ENCODE measurements around the gene SHB.

The SHB gene

DNA sequence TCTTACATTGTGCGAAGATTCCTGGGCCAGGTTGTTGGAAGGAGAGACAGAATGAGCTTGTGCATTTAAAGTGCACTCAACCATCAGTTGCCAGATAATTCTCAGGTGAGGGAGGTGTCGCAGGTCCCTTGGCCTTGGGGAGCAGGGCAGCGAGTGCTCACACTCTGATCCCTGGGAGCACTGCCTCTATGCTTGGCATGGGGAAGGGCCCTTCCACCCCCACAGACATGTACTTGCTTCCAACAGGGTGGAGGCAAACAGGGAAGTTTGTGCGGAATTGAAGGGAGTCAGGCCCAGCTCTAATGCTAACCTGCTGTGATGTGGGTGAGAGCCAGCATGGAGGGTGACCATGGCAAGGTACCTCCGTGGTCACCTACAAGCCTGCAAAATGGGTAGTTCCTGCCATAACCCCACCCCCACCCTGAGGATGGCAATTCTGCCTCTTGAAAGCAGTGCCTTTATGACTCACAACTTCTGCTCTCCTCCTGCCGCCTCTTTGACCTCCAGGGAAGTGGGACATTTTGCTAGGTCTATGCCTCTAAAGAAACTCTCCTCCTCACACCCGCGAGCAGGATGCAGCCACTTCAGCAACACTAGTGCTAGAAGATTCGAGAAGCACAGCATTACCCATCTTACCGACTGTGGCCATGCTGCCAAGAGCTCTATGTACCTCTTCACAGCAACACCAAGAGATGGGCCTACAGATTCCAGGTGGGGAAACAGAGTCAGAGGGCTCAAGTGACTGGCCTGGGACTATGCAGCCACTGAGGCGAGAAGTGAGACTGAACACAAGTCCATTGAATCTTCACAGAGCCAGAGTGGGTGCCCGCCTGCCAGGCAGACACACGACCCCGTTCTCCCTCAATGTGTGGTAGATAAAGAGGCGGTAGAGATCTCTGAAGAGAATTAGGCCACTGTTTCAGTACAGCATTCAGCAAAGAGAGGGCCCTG lies 143.0 kb downstream of the SHB start:
- no peak for FAIRE-seq

DNA sequence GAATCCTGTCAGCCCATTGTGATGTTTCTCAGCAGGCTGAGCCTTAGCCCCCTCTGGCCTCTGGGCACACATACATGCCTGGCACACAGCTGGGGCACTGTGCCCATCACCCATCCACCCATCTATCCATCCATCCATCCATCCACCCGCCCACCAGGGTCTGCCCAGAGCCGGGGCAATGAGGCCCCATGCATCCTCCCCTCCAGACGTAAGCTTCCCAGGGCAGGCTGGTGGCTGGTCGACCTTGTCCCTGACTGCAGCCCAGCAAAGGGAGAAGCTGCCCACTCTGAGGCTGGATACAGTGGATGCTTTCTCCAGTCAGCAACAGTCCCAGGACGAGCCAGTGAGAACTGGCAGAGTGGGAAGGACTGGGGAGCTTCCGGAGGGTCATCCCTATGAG lies 144.0 kb downstream of the SHB start:
- no peak for FAIRE-seq

DNA sequence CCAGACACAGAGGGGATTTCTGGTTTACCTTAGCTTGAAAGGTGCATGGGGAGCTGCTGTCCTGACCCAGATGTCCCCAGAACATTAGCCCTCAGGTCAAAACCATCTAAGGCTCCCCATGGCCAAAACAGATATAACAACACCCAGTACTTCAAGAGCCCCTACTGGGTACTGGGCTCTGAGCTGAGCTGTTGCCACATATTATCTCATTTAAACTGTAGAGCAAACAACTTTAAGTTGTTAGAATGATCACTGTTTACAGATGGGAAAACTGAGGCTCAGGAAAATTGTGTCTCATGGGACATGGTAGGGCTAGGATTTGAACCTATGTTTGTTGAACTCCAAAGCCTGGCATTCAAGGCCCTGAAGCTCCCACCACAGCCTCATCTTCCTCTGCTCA lies 144.5 kb downstream of the SHB start:
- no peak for FAIRE-seq

DNA sequence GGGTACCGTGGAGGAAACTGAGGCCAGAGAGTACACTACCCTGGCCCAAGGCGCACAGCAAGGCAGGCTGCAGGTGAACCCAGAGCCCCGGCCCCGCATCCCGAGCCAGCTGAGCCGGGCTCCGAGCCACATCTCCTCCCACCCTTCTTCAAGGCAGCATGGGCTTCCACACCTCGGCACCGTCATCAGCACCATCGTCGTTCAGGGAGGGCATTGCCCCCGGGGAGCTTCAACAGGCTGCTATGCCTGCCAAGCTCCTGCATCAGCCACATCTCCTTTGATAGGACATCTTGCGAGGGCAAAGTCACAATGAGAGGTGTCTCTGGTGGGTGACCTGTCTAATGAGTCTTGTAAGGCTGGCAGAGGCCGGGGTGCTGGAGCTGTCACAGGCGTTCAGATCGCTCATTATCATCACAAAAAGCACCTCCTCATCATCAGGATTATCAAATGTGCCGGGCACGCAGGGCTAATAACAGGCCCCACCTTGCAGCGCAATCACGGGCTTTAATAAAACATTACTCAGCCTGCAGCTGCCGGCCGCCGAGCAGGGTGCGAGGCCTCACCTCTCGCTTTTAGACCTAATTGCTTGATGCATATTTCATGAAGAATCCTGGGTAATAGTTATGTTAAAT lies 145.1 kb downstream of the SHB start:
- FAIRE-seq: no peak

DNA sequence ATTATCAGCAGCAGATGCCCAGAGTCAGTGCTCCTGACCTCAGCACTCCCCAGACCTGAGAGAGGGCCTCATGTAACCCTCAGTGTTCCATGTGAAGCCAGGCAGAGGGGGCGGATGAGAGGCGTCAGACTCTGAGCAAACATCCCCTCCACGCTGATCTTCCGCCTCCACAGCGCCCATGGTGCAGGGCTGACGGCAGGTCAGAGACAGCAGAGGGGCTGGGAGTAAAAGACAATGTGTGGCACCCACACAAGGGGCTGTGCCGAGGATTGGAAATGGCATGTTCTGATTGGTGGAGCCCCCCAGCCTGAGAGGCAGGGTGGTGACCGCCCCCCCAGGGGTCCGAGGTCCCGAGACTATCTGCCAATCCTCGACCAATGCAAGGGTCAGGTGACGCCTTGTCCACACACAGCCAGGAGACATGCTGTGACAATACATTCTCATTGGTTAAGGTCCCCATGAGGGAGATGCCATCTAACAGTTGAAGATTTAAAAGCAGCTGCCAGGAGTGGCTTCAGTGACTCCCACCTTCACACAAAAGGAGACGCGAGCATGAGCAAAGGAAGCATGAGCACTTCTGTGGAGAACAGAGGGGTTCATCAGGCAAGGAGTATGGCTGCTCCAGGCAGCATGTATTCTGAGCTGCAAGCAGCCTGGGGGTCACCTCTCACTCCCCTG lies 145.8 kb downstream of the SHB start:
- no peak for FAIRE-seq

DNA sequence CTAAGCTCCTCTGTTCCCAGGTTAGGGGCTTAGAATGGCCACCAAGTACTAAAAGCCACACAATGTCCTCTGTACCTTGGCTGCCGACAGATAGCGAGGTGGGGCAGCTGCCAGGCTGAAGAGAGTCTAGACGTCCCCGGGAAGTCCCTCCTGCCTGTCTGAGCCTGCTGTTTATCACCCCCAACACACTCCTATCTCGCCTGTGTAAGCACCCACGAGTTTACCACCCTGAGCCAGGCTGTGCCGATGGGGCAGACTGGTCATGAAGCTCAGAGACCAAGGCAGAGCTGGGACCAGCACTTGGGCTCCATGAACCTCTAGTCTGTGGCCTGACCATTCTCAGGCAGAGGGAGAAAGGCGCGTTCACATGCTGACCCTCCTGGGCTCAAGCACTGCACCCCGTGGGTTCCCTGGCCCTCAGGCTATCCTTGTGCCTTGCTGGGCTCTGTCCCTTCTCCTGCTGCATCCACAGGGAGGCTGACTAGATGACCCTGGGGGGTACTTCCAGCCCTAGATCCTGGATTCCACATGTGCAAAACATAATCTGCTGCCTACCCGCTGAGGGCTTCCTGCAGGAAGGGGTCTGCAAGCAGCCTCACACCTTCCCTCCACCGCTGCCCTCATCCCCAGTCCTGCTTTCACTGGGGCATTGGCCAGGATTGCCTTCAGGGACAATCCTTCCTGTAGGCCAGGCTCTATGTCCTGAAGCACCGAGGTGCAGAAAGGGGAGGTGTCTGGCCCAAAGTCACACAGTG lies 146.5 kb downstream of the SHB start:
- FAIRE-seq: no peak

DNA sequence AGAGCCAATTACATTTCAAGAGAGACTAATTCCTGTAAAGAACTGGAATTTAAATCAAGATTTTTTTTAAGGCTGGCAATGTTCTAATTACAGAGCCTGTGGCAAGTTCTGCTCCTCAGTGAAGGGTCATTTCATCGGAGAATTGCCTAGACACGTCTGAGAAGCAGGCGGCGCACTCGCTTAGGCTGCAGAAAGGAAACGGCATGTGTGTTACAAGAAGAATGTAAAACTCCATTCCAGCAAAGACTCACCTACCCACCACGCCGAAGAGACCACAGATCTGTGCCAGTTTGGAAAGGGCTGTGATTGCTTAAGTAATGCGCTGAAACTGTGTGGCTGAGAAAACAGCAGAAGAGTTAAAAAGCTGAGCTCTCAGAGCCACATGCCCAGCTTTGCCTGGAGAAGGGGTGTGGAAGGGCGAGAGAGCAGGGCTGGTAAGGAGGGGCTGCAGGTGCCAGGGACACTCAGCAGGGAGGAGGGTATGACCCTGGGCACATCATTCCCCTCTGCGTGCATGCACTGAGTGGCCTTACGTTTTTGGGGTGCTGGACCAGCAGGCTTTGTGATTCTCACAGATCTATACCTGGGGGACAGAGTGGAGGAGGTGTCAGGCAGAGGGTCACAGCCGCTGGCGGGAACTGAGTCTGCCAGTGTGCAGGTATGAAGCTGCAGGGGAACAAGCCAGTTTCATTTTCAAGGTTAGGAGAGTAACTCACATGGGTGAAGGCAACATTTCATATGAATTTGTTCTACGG lies 147.3 kb downstream of the SHB start:
- no peak for FAIRE-seq

DNA sequence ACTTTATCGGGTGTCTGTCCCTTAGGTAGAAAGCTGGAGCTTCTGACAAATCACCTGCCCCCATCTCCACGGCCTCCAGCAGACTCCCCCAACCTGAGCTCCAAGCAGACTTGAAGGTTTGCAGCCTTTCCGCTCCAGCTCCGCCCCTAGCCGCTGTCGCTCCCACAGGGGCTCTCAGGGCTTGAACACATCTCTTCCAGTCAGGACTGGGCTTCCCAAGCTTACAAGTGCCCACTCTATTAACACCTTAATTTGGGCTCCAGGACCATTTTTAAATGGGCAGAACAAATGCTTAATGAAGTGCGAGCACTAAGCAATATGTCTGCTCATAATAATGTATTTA lies 147.9 kb downstream of the SHB start:
- no peak for FAIRE-seq

DNA sequence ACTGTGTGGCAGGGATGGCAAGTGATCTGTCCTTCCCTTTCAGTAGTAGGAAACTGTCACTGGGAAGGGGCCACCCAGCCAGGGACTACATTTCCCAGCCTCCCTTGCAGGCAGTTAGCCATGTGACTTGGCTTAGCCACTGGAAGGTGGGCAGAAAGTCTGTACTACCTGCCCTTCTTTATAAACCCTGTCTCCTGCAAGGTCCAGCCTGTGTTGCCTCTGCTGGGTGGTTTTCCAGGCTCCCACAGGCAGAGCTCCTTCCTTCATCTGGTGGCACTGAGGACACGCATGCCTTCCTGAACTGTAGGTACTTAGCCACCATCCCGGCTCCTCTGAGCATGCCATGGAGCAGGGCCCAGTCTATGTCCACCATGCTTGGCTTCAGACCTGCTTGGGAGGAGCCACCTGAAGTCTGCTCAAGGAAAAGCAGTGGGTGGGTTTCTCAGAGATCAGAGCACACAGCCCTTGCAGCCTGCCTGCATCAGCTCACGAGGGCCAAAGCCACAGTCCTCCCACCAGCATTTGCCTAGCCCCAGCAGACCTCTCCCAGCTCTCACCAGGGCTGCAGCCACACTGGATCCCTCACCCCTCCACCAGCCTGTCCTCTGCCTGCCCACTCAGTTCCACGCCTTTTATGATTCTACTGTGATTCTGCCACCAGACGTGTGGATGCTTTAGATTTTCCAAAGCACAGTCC lies 148.4 kb downstream of the SHB start:
- no peak for FAIRE-seq

DNA sequence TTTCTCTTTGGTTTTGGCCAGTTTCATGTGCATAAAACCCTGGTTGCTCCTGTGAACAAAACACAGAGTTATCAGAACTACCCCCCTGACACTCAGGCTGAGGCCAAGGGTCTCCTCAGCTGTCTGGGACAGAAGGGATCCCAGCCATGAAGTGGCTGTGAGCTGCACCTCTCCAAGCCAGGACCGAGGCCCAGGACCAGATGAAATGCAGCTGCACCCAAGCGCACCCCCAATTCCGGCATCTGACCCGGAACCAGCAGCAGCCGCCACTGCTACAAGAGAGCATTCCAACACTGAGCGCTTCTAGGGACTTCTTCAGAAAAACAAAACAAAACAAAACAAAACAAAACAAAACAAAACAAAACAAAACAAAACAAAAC lies 149.1 kb downstream of the SHB start:
- no peak for FAIRE-seq

DNA sequence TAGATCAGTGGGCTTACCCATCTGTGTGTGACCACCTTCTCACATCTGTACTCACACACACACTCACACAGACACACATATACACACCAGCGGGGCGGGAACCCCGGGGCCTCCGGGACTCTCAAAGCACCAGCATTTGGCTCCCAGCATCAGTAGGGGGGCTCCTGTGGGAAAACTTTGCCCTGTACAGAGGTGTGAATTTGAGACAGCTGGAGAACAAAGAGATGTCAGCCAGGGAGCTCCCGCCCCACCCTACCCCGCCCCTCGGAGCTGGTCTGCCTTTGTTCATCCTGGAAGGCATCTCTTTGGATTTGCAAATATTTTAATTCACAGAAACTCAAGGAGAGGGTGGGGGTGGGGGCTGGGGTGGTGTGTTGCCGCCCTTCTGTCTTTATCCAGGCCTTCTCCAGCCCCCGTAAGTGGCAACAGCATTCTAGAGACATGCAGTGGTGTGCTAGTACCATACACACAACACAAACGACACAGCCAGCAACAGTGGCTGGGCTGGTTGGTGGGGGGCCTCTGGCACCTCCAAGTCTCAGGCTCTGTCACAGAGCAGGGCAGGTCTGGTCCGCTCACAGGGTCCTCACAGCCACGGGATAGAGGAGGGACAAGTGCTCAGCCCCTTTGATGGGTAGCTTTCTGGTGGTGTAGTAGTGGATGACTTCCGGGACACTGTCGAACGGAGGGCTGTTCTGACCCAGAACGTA lies 149.6 kb downstream of the SHB start:
- FAIRE-seq: no peak

DNA sequence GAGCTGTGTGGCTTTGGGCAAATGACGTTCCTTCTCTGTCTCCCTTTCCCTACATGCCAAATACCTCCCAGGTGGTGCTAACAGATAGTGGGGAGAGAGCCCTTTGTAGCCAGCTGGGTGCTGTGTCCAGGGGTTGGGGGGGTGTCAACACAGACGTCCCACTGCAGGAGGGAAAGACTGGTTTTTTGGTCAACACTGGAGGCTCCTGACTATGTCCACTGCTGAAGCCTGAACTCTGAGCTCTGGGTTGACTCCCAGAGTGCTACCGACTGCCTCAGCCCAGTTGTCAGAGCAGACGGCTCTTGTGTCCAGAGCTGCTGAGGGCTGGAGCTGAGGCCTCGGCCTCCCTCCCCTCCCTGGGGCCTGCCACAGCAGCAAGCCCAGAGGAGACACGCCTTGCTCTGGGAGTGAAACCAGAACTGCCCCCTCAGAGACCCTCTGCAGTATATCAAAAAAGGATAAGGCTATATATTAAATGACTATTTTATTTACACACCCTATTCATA lies 150.3 kb downstream of the SHB start:
- no peak for FAIRE-seq

DNA sequence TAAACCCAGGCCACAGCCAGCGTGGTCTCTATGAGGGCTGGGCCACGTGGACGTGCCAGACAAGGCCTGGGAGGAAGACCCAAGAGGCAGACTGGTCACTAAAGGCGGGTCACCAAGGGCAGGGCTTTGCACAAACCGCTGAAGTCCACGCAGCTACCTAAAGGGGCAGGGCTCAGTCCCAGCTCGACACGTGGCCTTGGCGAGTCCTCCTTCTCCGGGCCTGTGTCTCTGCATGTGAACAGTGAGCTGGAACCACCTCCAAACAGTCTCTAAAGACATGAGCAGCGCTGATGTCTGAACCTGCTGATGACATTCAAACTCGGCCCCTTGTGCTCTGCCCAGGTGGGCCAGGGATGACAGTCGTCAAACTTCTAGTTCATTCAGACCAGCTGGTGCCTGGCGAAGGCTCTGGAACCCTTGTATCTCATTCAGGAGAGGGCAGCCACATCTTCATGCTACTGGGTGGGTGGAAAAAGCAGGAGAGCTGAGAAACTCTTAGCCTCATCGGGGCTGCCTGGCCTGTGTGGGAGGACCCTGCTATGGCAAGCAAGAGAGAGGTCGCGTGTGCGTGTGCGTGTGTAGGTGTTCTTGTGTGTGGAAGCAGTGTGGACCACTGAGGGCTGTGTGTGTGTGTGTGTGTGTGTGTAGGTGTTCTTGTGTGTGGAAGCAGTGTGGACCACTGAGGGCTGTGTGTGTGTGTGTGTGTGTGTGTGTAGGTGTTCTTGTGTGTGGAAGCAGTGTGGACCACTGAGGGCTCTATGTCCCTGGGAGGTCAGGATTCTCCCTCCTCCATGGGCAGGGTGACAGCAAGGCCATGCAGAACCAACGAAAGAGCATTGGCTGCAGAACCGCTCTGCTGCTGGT lies 151.0 kb downstream of the SHB start:
- FAIRE-seq: no peak

DNA sequence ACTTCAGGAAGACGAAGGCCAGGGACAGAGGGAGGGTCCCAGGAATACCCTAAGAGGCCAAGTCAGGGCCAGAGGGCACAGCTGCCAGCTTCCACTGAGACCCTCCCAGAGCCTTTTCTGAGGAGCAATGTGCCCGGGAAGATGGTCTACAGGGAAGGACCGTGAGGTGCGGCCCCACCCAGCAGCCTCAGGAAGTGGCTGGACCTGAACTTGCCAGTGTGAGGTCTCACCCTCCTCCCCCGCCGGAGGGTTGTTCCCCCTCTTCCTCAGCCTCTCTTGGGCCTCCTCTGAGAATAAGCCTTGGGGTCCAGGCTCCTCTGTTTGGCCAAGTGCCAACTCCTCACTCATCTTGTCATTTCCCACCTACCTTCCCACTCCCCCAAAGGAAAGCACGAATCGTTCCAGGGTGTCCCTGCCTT lies 151.7 kb downstream of the SHB start:
- no peak for FAIRE-seq

DNA sequence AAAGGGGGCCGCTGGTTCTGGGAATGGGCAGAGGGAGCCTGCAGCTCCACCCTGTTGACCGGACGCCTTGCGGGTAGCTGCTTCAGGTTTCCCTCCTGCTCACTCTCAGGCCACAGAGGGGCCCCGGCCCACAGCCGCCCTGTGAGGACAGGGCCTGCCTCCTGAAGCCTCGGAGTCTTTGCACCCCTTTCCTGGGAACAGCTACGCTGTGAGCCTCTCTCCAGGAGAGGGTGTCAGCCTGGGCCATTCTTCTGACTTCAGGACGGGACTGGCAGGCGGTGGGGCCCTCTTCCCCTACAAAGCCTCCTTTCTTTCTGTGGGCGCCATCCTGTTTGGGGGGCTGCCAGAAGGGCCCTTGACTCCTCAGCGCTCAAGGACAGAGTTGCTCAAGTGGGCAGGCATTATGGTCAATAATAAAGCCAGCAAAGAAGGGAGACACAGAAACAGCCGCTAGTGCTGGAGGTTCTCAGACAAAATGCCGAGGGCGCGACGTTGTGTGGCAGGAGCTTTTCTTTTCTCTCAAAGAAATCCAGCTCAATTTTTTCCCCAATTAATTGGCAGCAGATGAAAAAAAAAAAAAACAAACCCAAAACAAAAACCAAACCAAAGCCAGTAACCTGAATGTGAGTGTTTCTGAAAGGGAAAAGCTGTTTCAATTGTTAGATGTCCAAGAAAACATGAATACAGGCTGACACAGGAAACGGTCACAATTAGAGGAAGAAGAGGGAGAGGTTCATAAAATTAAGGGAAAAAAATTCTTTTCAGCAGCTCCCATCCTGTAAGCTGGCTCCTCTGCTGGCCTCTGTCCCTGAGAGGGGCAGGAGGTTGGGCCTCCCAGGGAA lies 152.3 kb downstream of the SHB start:
- FAIRE-seq: no peak

DNA sequence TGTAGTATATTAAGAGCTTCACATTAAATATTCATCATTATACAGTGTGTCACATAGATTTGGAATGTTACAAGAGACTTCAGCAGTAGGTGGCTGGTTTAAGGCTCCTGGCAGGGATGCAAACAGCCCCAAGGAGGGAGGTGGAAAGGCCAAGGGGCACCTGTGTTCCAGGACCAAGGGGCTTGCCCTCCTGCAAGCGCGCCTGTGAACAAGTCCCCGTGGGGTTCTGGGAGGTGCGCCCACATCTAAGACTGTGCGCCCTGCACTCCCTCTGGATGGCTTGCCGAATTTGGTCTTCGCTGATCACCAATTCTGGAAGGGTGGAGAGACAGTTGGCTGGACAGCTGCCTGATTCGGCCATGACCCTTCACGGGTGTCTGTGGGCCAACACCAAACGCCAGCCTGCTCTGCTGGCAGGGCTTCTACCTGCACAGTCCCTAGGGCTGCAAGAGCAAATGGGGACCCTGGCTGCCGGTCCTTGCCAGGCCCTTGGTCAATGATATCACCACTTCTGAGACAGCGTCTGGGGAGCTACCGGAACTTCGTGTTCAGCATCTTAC lies 153.0 kb downstream of the SHB start:
- no peak for FAIRE-seq

DNA sequence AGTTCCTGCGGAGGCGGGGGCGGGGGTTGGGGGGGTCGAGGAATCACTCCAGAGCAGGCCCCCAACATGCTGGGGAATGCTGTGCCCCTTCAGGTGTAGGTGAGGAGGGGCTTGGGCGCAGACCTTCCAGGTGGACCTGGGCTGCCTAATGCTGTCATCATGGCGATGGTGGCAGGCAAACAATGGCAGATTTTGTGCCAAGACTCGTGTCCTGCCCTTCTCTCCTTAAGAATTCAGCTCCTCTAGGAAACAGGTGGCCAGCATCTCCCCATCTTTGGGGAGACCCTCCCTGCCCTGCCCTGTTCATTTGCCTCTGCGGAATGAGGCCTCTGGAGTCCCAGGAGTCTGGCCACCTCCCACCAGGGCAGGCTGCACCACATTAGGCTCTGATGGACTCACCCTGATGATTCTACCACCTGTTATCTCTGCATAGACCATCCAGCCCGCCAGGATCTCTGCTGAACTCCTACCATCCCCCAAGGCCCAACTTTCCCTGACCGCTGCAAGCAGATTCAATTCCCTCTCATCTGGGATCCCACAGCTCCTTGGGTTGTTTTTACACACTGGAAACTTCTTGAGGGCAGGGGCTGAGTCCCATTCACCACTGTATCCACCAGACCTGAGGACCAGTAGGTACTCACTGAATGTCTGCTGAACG lies 154.2 kb downstream of the SHB start:
- FAIRE-seq: no peak

DNA sequence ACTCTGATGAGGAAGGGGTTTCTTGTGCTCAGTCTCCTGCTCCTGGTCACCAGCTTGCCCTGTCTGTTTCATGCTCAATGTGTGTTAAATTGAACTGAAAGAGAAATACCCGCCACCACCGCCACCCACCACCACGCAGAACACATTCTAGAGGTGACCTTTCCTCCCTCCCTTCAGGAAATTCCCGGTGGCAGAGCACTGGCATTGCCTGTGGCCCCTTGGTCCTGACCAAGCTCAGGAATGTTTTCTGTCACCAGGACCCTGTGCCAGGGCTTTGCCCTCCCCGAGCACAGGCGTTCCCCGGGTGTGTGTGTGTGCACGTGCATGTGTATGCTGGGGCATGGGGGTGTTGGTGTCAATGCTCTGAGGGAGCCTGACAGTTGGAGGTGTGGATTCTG lies 154.9 kb downstream of the SHB start:
- FAIRE-seq: no peak

Data from A204.1 (cell line).